Middle frontal gyrus (tissue), 1 donor: ENCODE data around the gene CCDC169.

Source experiments
- DNase-seq: peaks from one replicate; pipeline ENCODE4 v3.0.0-alpha.2; 2015; ENCODE audit warnings: low spot score; ENCODE audit errors: extremely low spot score

Gene CCDC169

DNA sequence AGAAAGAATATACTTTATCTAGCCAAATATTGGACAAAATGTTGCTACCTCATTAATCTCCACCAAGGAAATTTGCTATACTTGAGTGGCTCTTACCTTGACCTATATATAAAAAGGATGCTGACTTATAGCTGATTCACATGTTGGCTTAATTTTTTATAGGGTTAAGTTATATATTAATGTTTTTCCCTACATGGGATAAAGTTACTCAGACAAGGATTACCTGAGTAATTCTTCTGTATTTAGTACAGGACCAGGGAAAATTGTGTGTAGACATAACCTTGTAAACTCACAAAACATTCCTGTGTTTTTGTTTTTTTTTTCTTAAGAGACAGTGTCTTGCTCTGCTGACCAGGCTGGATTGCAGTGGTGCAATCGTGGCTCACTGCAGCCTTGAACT lies 52.6 kb downstream of the CCDC169 start:
- no peak for DNase-seq

DNA sequence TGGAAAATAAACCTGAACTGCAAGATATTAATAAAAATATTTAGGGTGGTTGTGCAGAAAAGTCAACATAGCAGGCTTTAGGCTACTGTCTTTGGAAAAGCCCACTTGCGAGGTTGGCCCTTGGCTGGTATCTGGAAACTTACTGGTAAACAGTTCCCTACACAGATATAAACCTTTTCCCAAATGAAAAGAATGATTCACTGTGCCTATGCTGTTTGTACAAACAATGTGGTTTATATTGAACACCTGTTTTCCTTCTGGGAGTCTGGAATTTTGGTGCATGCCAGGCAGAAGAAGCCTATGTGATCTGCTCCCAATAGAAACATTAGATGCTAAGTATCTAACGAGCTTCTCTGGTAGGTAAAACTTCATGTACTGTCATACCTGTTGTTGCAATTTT lies 53.5 kb downstream of the CCDC169 start:
- no peak for DNase-seq

DNA sequence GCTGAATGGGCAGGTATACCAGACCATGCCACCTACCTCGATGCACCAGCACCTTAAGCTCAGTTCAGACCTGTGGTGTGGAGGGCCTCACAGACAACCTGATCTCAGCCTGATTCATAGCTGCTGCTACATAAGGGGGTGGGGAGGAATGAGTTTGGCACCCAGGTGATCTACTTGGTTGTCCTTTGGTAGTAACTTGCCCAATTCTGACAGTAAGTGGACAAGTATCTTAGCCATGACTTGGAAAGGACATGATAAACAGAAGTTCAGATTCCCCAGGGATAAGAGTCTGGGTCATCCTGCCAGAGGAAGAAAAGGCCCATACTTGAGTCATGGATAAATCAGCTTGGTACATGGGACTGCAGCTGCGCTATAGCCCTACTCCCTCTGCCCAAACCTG lies 54.9 kb downstream of the CCDC169 start:
- DNase-seq: no peak

DNA sequence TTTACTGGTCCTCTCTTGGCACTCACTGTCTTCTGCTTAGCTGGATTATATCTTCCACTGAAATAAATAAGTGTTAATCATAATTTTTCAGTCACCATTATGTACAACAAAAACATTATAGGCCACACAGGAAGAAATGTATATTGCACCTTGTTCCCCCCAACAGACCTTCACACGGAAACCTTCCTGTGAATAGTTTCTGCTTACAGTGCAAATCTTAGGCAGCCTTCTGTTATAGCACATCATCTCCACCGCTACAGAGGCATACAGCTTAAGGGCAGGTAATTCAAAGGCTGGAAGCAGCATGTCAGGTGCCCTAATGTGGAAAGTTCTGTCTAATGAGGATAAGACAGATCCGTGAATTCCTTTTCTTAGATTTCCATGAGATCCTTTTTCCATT lies 66.4 kb downstream of the CCDC169 start:
- no peak for DNase-seq

DNA sequence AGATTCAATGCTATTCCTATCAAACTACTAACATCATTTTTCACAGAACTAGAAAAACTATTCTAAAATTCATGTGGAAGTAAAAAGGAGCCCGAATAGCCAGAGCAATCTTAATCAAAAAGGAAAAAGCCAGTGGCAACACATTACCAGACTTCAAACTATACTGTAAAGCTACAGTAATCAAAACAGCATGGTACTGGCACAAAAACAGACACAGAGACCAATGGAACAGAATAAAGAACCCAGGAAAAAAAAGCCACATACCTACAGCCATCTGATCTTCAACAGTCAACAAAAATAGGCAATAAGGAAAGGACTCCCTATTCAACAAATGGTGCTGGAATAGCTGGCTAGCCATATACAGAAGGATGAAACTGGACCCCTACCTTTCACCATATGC lies 72.9 kb downstream of the CCDC169 start:
- DNase-seq: no peak

DNA sequence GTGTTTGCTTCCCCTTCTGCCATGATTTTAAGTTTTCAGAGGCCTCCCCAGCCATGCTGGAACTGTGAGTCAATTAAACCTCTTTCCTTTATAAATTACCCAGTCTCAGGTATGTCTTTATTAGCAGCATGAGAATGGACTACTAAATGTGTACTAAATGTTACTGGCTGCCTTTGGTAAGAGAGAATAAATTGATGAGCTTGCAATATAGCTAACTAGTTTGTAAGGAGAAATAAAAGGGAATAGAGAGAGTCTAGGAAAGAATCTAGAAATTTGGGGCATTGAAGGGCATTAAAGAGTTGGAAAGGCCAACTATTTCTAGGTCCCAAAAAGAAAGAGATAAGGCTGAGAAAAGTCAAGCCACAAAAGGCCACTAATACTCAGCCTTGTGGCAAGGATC lies 77.7 kb downstream of the CCDC169 start:
- no peak for DNase-seq

DNA sequence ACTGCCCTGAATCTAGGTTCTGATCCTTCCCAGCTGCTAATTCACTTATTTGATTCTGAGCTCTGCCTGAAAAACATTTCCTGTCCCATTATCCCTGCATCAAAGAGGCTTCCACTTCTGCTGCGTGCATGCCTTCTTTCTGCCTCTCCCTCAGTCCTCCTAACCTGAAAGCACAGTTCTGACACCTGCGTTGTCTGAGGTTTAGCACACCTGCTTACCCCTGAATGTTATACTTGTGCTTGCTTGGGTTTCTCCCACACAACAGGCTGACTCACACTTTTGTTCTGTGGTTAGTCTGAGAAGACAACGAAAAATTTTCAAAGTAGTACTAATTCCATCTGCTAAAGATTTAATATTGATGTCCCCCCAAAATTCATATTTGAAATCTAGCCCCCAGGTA lies 80.2 kb downstream of the CCDC169 start:
- DNase-seq: no peak

DNA sequence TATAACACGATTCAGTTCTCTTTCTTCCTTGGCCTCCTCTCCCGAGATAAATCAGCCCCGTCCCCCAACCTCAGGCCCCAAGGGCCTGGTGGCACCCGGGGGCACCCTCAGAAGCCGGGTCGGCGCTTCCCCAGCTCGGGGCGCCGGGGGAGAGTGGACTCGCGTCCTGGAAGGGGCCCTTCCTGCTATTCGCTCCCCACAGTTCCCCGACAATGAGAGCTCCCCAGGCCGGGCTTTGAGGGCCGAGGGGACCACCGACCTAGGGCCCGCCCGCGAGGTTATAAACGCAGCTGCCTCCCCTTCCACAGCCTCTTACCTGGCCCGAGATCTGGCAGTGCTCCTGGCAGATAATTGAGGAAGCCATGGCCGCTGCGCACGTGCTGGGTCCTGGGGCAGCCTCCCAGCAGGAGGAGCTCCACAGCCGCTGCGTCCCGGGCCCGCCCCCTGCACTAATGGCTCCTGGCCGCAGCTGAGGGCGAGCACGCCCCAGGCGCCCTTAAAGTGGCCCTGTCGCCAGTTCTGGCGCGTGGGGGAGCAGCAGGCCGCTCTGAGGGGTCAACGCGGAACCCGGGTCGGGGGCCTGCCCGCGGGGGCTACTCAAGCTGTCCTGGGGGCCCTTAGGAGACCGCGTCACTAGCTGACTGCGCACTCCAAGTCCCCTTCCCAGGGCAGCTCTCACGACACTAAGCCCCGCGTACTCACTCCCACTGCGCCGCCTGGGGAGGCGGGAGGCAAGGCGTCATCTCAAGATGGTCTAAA lies 83.3 kb downstream of the CCDC169 start, which contains the start of gene SOHLH2:
TSS of gene SOHLH2 (minus strand) at position 394 of the 759 bp plus-strand sequence. CDS start at position 364, 30 bp downstream.
- no peak for DNase-seq

DNA sequence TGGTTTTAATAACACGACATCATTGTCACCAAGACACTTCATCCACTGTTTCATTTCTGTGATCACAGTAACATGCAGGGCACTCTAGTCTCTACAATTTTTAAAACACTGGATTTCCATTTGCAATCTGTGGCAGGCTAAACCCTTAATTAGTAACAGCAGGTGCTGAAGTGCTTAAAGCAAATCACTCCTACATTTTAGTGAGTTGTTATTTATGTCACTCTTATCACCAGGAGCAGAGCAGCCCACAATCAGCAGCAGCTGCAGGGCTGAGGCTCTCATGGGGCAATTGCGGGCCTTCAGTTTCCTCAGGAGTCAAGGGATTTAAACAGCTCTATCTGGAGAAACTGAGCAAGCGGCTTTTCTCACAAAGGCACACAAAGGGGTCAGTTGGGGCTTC lies 84.8 kb downstream of the CCDC169 start:
- DNase-seq: no peak

DNA sequence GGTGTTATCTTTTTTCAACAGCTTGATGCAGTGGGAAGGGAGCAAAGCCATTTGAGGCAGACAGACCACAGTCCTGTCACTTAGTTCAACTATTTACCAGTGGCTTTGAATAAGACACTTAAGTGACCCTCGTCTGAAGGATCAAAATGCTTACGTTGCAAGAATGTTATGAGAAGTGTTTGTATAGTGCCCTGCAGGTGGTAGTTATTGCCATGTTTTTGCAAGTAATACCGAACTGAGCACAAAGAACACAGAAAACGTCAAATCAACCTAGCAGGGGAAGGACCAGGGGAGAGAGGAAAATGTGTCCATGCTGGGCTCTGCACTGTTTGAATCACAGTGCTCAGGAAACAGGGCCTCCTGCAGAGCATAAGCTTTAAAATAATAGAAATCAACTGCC lies 86.0 kb downstream of the CCDC169 start:
- no peak for DNase-seq

DNA sequence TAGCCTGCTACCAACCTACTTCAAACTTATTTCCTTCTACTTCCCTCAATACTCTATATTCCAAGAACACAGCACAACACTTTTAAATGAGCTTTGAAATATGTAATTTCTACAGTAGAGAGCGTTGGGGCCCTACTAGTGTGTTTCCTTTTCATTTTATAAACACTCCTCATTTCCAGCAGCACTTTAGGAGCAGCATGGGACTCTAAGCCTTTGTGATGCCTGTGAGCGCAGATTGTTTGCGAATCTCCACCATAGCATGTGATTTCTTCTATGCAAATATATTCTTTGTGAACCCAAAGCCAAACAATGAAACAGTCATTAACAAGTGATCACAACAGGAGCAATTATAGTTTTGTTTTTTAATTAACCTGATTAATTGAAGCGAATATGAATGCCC lies 86.9 kb downstream of the CCDC169 start:
- DNase-seq: no peak

DNA sequence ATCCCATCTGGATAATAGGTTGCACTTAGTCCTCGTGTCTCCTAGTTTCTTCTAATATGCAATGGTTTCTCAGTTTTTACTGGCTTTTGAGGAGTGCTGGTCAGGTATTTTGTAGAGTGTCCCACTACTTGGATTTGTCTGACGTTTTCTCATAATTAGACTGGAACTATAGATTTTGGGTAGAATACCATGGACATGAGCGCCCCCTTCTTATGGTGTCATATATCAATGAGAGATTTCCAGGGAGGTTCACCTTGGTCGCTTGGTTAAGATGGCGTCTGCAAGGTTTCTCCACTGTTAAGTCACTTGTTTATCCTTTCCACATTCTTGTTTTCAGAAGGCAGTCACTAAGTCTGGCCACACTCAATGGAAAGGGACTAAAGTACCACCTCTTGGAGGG lies 89.9 kb downstream of the CCDC169 start:
- no peak for DNase-seq

DNA sequence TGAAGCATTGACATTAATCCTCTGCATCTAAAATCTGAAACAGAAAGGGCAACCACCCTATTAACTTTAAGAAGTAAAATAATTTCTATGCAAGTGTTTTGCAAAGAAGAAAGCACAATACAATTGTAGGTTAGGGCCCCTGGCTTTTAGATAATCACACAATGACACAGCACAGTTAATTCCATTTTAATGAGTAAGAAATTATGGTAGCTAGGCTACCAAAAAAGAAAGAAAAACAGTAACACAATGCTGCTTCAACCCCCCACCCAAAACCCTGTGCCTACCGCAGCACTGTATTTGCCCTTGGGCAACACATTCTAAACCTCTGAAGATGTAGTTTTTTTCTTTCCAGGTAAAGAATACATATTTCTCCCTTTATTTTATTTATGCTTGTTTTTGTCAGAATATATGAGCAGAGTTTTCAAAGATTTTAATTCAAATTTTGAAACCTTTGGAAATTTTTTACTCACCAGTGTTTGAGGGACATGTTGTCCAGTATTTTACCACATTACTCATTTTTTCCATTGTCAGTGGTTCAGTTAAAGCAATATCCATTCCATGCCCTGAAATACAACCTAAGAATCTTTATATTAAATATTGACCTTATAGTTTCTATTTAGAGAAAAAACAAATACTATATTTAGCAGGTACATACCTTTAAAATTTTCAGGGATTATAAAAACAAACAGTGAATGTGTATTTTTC lies 104.3 kb downstream of the CCDC169 start:
- no peak for DNase-seq

DNA sequence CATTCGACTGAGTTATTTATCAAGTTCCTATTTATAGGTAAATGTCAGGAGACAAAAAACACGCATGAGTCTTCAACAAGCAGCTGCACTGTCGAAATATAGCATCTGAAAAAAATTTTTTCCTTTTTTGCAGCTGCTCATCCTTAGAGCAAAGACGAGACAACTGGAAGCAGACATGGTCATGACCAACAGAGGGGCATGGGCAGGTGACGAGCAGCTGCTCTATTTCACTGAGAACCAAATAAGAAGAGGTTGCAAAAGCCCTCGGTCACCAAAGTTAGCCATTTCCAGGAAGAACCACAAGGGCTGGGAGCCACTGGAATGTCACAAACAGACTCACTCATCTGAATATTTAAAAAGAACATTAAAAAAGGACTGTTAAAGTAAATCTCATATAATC lies 105.4 kb downstream of the CCDC169 start:
- DNase-seq: no peak

DNA sequence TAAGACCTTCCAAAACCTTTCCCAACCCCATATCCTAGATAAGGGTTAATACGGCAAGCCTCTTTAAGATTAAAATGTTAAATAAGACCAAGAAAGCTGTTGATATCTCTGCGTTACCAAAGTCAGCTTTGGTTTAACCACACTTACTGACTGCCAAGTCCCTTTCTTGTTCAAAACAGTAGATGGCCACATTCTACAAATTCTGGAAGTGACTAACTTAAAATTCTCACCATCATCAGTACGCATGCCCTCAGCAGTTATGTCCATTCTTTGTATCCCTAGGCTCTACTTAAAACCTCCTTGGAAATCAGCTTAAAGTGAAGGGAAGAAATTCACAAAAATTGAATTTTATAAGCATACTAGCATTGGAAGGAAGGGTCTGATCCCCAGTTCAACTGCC lies 106.8 kb downstream of the CCDC169 start:
- DNase-seq: no peak

DNA sequence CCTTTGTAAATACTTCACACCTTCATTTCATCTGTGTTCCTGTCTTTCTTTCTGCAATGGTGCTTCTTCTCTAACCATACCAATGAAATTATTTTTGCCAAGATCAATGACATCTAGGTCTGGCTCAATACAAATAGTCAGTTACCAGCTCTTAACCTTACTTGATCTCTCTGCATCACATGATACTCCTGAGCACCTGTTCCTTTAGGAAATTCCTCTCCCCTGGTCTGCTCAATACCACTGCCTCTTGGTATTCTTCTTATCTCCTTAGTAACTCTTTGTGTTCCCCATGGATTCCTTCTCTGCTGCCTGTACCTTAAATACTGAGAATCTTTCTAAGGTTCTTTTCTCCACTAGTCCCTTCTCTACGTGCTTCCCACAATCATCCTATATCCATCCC lies 109.2 kb downstream of the CCDC169 start:
- DNase-seq: no peak

DNA sequence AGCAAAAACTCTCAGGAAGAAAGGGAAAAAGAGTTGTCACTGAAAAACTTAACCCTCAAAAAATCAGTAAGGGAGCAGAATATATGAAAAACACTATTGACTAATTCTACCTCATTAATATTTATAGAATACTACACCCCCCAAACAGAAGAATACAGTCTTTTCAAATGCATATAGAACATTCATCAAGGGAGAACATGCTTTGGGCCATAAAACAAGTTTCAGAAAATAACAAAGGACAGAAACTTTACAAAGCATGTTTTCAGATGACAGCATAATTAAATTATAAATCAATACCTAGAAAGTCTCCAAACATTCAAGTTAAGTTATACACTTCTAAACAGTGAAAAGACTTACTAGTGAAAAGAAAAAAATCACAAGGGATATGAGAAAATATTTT lies 113.7 kb downstream of the CCDC169 start:
- no peak for DNase-seq
